Suprapubic skin (tissue), 4 donors: Measurements from ENCODE around the gene KIDINS220.

Experiments
- CTCF ChIP-seq, 2 donors: fragments of 200-600 bp in 1 of 2; fragments of 450-650 bp in 1 of 2; sonication (generic) in 1 of 2; IDR thresholded peaks; one replicate each; pipeline ENCODE4 v1.5.1; 2016 to 2019; ENCODE audit warnings: antibody characterized with exemption in 2 of 2, mild to moderate bottlenecking in 1 of 2, moderate library complexity in 1 of 2
- EP300 ChIP-seq: sonication (generic); formaldehyde crosslinking; IDR thresholded peaks from one replicate; pipeline ENCODE4 v1.6.1; 2017; ENCODE audit warnings: antibody characterized with exemption
- POLR2A ChIP-seq, 2 donors: fragments of 450-650 bp; IDR thresholded peaks; one replicate each; pipeline ENCODE4 v1.6.1; 2017; ENCODE audit warnings: antibody characterized with exemption in 2 of 2, mild to moderate bottlenecking in 2 of 2, moderate library complexity in 2 of 2
- POLR2AphosphoS5 ChIP-seq, 3 donors: sonication (generic); formaldehyde crosslinking; IDR thresholded peaks; one replicate each; pipeline ENCODE4 v1.6.1; 2017; ENCODE audit warnings: antibody characterized with exemption in 3 of 3

DNA sequence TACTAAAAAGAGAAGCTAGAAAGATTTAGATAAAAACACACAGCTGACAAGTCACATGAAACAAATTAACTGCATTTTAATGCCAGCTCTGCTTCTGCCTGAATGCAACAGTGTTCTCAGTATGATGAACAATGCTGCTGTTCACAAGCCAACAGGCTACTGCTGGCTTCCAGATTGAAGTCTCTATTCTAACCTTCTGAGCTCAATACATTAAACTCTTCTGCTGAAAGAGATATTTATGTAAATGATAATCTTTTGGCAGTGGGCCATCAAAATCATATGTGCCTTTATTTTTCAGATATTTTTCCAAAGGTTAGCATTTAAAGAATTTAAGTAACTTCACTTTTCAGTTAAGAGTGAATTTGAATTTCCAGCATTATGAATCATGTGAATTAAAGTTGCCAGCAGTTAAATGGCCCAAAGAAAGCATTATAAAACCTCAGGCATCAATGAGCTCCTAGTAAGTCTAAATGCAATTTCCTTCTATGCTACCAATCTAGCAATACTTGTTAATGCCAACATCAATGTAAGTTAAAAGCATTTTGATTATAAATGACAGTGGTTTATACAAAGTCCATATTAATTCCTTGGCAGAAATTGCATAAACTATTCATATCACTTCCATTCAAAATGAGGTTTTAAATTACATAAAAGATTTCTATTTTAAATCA, 83.2 kb downstream of the KIDINS220 start:
- TF ChIP-seq EP300: no peak
- no peak for TF ChIP-seq CTCF (IDR thresholded peaks at IDR 0.05)
- TF ChIP-seq POLR2A (IDR thresholded peaks at IDR 0.05): no peak
- TF ChIP-seq POLR2AphosphoS5 (IDR thresholded peaks at IDR 0.05): no peak
